Suprapubic skin (tissue), 4 donors: Measurements from ENCODE around the gene KRTAP9-1. TPM values are rescaled to one million over a fixed set of nuclear protein-coding genes. Genes with fewer than 3 reads are reported as not detected.
"Not testable (repeated sequence)": the region's sequence is repeated elsewhere in the genome, so short reads cannot be mapped to it uniquely, and the experiment has no call there.

ENCODE experiments used
- DNase-seq, 2 donors: peaks; one replicate each; pipeline ENCODE4 v3.0.0-alpha.2; 2019; ENCODE audit warnings: low spot score in 2 of 2
- H3K27ac ChIP-seq: fragments of 200-600 bp; sonication (generic); one replicate; pipeline ENCODE4 v1.5.1; 2019
- H3K27me3 ChIP-seq: fragments of 200-600 bp; sonication (generic); one replicate; pipeline ENCODE4 v1.5.1; 2019
- H3K36me3 ChIP-seq: fragments of 200-600 bp; sonication (generic); one replicate; pipeline ENCODE4 v1.5.1; 2019
- H3K4me1 ChIP-seq: fragments of 200-600 bp; sonication (generic); one replicate; pipeline ENCODE4 v1.5.1; 2019
- H3K4me3 ChIP-seq: fragments of 200-600 bp; sonication (generic); one replicate; pipeline ENCODE4 v1.5.1; 2019; ENCODE audit warnings: mild to moderate bottlenecking
- H3K9me3 ChIP-seq: fragments of 200-600 bp; sonication (generic); one replicate; pipeline ENCODE4 v1.5.1; 2019
- EP300 ChIP-seq: sonication (generic); formaldehyde crosslinking; IDR thresholded peaks from one replicate; pipeline ENCODE4 v1.6.1; 2017; ENCODE audit warnings: antibody characterized with exemption
- POLR2A ChIP-seq, 2 donors: fragments of 450-650 bp; IDR thresholded peaks; one replicate each; pipeline ENCODE4 v1.6.1; 2017; ENCODE audit warnings: antibody characterized with exemption in 2 of 2, mild to moderate bottlenecking in 2 of 2, moderate library complexity in 2 of 2
- POLR2AphosphoS5 ChIP-seq, 3 donors: sonication (generic); formaldehyde crosslinking; IDR thresholded peaks; one replicate each; pipeline ENCODE4 v1.6.1; 2017; ENCODE audit warnings: antibody characterized with exemption in 3 of 3
- WGBS: methylation state at CpG from one replicate; pipeline ENCODE4 v1.1.5; 2018; 5-methylcytosine and 5-hydroxymethylcytosine counted together
- total RNA-seq, 4 donors: library from RNA; depleted of rRNA; stranded (reverse); fragments of >200 nt; gene quantifications; one replicate each; pipeline ENCODE4 v1.1.0, GENCODE V29; 2016
- TF ChIP-seq, protein P1 (sequence below), 2 donors: fragments of 200-600 bp in 1 of 2; fragments of 450-650 bp in 1 of 2; sonication (generic) in 1 of 2; IDR thresholded peaks; one replicate each; pipeline ENCODE4 v1.5.1; 2016 to 2019; ENCODE audit warnings: antibody characterized with exemption in 2 of 2, mild to moderate bottlenecking in 1 of 2, moderate library complexity in 1 of 2

KRTAP9-1 gene
- total RNA-seq, 4 donors from 2014 or later, result 1.1 TPM; not detected in 3

DNA sequence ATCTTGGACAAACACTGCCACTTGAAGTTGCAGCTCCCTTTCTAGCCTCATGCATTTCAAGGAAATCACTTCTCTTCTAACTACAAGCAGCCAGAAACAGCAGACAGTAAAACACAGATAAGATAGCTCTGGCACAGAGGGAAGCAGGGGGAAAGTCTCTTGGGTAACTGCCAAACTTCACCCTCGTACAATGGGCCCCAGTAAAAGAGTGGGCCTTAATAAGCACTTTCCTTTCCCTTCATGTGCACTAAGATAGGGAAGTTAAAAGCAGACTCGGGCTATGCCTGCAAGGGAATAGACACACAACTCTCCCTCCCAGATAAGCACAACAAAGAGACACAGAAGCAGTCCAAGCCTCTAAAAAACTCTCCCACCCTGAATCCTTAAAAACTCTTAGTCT, 35.8 kb upstream of the KRTAP9-1 start:
- H3K27me3 ChIP-seq, result peaks cover 3% of the 10 kb centered on the region
- DNase-seq, result no peak
- no peak overlapping the region for H3K4me3 ChIP-seq
- no peaks in the 10 kb centered on the region for H3K36me3 ChIP-seq
- no peaks in the 10 kb centered on the region for H3K9me3 ChIP-seq
- H3K27ac ChIP-seq, result no peak overlapping the region
- no peaks in the 10 kb centered on the region for H3K4me1 ChIP-seq
- TF ChIP-seq, protein P1, sequence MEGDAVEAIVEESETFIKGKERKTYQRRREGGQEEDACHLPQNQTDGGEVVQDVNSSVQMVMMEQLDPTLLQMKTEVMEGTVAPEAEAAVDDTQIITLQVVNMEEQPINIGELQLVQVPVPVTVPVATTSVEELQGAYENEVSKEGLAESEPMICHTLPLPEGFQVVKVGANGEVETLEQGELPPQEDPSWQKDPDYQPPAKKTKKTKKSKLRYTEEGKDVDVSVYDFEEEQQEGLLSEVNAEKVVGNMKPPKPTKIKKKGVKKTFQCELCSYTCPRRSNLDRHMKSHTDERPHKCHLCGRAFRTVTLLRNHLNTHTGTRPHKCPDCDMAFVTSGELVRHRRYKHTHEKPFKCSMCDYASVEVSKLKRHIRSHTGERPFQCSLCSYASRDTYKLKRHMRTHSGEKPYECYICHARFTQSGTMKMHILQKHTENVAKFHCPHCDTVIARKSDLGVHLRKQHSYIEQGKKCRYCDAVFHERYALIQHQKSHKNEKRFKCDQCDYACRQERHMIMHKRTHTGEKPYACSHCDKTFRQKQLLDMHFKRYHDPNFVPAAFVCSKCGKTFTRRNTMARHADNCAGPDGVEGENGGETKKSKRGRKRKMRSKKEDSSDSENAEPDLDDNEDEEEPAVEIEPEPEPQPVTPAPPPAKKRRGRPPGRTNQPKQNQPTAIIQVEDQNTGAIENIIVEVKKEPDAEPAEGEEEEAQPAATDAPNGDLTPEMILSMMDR (IDR thresholded peaks at IDR 0.05), result no peak
- TF ChIP-seq EP300 (no peak), POLR2AphosphoS5 (IDR thresholded peaks at IDR 0.05) (no peak), POLR2A (IDR thresholded peaks at IDR 0.05) (no peak)
- WGBS, result 42% methylated on average over 2 of the region's 2 CpGs

- H3K36me3 ChIP-seq, result not testable (repeated sequence)
- WGBS, result no CpG with 5 or more reads among the region's 3 CpGs
Measured at GRCh38 chr17:41160190-41160589, 29.5 kb upstream of the KRTAP9-1 start.

GRCh38 chr17:41160648-41161047, 29.0 kb upstream of the KRTAP9-1 start, which contains the start of gene KRTAP4-4:
TSS of gene KRTAP4-4 (minus strand) at chr17:41160748. CDS start at chr17:41160691, 57 bp downstream.
- DNase-seq, result no peak
- WGBS, result 76% methylated on average over 1 of the region's 1 CpG
- no peaks in the 10 kb centered on the region for H3K9me3 ChIP-seq
- no peak within 1 kb of the TSS for H3K4me3 ChIP-seq
- peaks cover 16% of the 10 kb centered on the region for H3K27me3 ChIP-seq
- TF ChIP-seq EP300 (no peak), POLR2AphosphoS5 (IDR thresholded peaks at IDR 0.05) (no peak), POLR2A (IDR thresholded peaks at IDR 0.05) (no peak)
- TF ChIP-seq, protein P1 (IDR thresholded peaks at IDR 0.05), result no peak
- H3K4me1 ChIP-seq, result no peaks in the 10 kb centered on the region
- H3K27ac ChIP-seq, result no peak within 1 kb of the TSS
- H3K36me3 ChIP-seq, result no peaks in the 10 kb centered on the region

More at GRCh38 chr17:41160190-41160589, 29.5 kb upstream of the KRTAP9-1 start:
- not testable (repeated sequence) for DNase-seq, H3K4me1 ChIP-seq, H3K9me3 ChIP-seq, H3K27ac ChIP-seq, H3K4me3 ChIP-seq
- H3K27me3 ChIP-seq, result peaks cover 16% of the 10 kb centered on the region

GRCh38 chr17:41163828-41164227, 25.9 kb upstream of the KRTAP9-1 start:
- no peak for TF ChIP-seq EP300
- TF ChIP-seq, protein P1 (IDR thresholded peaks at IDR 0.05), result no peak
- no peak for TF ChIP-seq POLR2AphosphoS5 (IDR thresholded peaks at IDR 0.05)
- TF ChIP-seq POLR2A (IDR thresholded peaks at IDR 0.05), result no peak
- H3K27me3 ChIP-seq, result peaks cover 12% of the 10 kb centered on the region
- H3K9me3 ChIP-seq, result no peaks in the 10 kb centered on the region
- no peak overlapping the region for H3K27ac ChIP-seq
- no peaks in the 10 kb centered on the region for H3K4me1 ChIP-seq
- no peak overlapping the region for H3K4me3 ChIP-seq
- H3K36me3 ChIP-seq, result no peaks in the 10 kb centered on the region
- no peak for DNase-seq
- WGBS, result 74% methylated on average over 7 of the region's 7 CpGs

DNA sequence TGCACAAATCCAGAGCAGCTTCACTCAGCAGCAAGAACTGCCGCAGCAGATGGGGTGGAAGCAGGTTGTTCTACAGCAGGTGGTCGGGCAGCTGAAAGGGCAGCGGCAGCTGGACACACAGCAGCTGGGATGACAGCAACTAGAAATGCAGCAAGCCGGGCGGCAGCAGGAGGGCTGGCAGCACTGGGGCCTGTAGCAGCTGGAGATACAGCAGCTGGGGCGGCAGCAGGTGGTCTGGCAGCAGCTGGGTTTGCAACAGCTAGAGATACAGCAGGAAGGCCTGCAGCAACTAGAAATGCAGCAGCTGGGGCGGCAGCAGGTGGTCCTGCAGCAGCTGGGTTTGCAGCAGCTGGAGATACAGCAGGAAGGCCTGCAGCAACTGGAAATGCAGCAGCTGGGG, 22.1 kb upstream of the KRTAP9-1 start:
- no peak overlapping the region for H3K27ac ChIP-seq
- H3K27me3 ChIP-seq, result no peaks in the 10 kb centered on the region
- 73% methylated on average over 7 of the region's 7 CpGs for WGBS
- no peaks in the 10 kb centered on the region for H3K9me3 ChIP-seq
- no peak overlapping the region for H3K4me3 ChIP-seq
- no peak for DNase-seq
- TF ChIP-seq EP300, result no peak
- TF ChIP-seq, protein P1 (IDR thresholded peaks at IDR 0.05), result no peak
- no peak for TF ChIP-seq POLR2AphosphoS5 (IDR thresholded peaks at IDR 0.05)
- no peak for TF ChIP-seq POLR2A (IDR thresholded peaks at IDR 0.05)
- H3K36me3 ChIP-seq, result no peaks in the 10 kb centered on the region
- H3K4me1 ChIP-seq, result no peaks in the 10 kb centered on the region

GRCh38 chr17:41168121-41168520, 21.6 kb upstream of the KRTAP9-1 start, which contains the start of gene KRTAP4-3:
TSS of gene KRTAP4-3 (minus strand) at chr17:41168221. CDS start at chr17:41168172, 49 bp downstream.
- no peak for DNase-seq
- H3K36me3 ChIP-seq, result no peaks in the 10 kb centered on the region
- no peak within 1 kb of the TSS for H3K4me3 ChIP-seq
- WGBS, result 85% methylated on average over 1 of the region's 1 CpG
- no peaks in the 10 kb centered on the region for H3K4me1 ChIP-seq
- H3K9me3 ChIP-seq, result no peaks in the 10 kb centered on the region
- no peaks in the 10 kb centered on the region for H3K27me3 ChIP-seq
- TF ChIP-seq POLR2A (IDR thresholded peaks at IDR 0.05) (no peak), EP300 (no peak), POLR2AphosphoS5 (IDR thresholded peaks at IDR 0.05) (no peak)
- TF ChIP-seq, protein P1 (IDR thresholded peaks at IDR 0.05), result no peak
- no peak within 1 kb of the TSS for H3K27ac ChIP-seq
